Heart left ventricle (tissue), 13 donors: ENCODE measurements around the gene TMEM40.

Experiments
- POLR2A ChIP-seq, 2 donors: fragments of 450-650 bp; IDR thresholded peaks; one replicate each; pipeline ENCODE4 v1.6.1; 2017; ENCODE audit warnings: antibody characterized with exemption in 2 of 2, mild to moderate bottlenecking in 2 of 2, moderate library complexity in 2 of 2
- TF ChIP-seq, protein P1 (sequence below), 12 donors: fragments of 200-600 bp; sonication (generic) in 4 of 12; IDR thresholded peaks; one replicate each; pipeline versions ENCODE4 v1.5.0 to v1.8.0; 2018 to 2022; ENCODE audit warnings: antibody characterized with exemption in 12 of 12, mild to moderate bottlenecking in 5 of 12
- donor health status: ischemic (EF 13 %, LVEDD 7.1; RV severe dilation, severe dysfunction).
- donor health status: DM: no; HTN: yes; CAD: no.
- donor health status: DM: no; HTN: no; CAD: no.
- donor health status: ischemic (EF 25% LVEDD 6.9; RV normal size, moderate dysfunction).
- donor health status: ischemic (EF 25% LVEDD 5.7; RV mildly dilated, moderate dysfunction).
- donor health status: ischemic (EF 35%, LVEDD 5.7; RV mildly dilated, moderate dysfunction).
- donor health status: nonischemic (EF 11% LVEDD 7.7; RV severe dilation, severe dysfunction).
- donor health status: DM: yes; HTN: yes; CAD: no.
- donor health status: PGD.
- donor health status: ischemic (EF 29% LVEDD 5.4; RV normal size, mild dysfunction).
- donor health status: nonischemic (EF 23%, LVEDD 6.1; RV moderate dilation, normal function).

DNA sequence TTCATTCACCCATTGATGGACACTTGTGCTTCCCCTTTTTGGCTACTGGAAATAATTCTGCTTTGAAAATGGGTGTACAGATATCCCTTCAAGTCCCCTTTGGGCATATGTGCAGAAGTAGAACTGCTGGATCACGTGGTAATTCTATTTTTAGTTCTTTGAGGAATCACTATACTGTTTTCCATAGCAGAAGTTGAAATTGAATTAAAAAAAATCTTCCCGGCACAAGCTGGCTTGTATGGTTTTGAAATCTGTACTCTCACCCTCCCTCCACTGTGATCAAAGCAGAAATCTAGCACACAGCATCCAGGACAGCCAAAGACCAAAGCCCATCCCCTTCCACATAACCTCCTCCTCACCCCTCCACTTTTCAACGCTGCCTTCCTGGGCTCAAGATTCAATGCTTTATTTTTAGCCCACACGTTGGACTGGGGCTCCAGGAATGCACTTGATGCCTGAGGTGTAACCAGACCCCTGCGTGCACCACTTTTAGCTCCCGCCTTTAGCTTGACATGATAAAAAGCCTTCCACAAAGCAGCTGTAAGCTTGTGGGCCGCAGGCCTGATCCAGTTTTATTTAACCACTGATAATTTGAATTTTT lies 29.9 kb downstream of the TMEM40 start:
- TF ChIP-seq, protein P1, sequence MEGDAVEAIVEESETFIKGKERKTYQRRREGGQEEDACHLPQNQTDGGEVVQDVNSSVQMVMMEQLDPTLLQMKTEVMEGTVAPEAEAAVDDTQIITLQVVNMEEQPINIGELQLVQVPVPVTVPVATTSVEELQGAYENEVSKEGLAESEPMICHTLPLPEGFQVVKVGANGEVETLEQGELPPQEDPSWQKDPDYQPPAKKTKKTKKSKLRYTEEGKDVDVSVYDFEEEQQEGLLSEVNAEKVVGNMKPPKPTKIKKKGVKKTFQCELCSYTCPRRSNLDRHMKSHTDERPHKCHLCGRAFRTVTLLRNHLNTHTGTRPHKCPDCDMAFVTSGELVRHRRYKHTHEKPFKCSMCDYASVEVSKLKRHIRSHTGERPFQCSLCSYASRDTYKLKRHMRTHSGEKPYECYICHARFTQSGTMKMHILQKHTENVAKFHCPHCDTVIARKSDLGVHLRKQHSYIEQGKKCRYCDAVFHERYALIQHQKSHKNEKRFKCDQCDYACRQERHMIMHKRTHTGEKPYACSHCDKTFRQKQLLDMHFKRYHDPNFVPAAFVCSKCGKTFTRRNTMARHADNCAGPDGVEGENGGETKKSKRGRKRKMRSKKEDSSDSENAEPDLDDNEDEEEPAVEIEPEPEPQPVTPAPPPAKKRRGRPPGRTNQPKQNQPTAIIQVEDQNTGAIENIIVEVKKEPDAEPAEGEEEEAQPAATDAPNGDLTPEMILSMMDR (IDR thresholded peaks at IDR 0.05), result no peak
- no peak for TF ChIP-seq POLR2A (IDR thresholded peaks at IDR 0.05)
